ENCODE measurements around the gene CELF1. TPM values are rescaled to one million over a fixed set of nuclear protein-coding genes. Genes with fewer than 3 reads are reported as not detected.
A peak's percentile ranks its signal among the peaks of the same experiment; 100 is the strongest.

The CELF1 gene
- total and polyA plus RNA-seq, 2 experiments from 2014 or later: 59.1 to 84.6 TPM

DNA sequence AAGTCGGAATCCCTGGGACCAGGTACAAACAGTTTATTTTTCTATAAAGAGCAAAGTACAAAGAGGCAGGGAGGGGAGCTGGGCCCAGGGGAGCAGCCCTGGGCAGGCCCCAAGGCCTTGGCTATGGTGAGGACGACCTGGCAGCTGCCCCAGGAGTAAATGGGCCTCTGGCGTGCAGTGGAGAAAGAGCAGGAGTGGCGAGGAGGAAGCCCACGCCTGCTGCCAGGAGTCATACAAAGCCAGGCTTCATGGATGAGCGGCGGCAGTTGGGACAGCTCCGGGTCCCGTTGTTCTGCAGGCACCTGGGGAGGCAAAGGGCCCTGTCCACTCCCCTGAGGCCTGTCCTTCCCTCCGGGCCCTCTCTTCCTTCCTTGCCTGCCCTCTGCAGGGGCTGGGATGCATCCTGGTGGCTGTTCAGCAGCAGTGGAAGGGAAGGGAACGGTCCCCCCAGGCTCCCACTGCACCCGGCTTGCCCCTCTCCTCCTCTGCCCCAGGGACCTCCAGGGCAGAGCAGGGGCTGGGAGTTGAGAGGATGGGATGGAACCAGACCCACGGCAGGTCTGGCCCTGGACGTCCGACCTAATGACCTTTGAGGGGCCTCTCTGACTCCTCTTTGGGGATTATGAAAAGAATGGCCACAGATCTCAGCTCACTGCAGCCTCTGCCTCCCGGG is 115.0 kb downstream of the CELF1 start:
- peaks cover 9% of the 10 kb centered on the region for H3K4me1 ChIP-seq (ENCODE audit: insufficient read depth)
- DNase-seq (ENCODE audit: low spot score): peak; percentile 45
- H3K4me3 ChIP-seq: no peak overlapping the region
- TF ChIP-seq, protein P1, sequence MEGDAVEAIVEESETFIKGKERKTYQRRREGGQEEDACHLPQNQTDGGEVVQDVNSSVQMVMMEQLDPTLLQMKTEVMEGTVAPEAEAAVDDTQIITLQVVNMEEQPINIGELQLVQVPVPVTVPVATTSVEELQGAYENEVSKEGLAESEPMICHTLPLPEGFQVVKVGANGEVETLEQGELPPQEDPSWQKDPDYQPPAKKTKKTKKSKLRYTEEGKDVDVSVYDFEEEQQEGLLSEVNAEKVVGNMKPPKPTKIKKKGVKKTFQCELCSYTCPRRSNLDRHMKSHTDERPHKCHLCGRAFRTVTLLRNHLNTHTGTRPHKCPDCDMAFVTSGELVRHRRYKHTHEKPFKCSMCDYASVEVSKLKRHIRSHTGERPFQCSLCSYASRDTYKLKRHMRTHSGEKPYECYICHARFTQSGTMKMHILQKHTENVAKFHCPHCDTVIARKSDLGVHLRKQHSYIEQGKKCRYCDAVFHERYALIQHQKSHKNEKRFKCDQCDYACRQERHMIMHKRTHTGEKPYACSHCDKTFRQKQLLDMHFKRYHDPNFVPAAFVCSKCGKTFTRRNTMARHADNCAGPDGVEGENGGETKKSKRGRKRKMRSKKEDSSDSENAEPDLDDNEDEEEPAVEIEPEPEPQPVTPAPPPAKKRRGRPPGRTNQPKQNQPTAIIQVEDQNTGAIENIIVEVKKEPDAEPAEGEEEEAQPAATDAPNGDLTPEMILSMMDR (IDR thresholded peaks at IDR 0.05; ENCODE audit: poor library complexity): no peak
- TF ChIP-seq EZH2 (IDR thresholded peaks at IDR 0.05; ENCODE audit: borderline replicate concordance): no peak
- TF ChIP-seq EZH2phosphoT487 (IDR thresholded peaks at IDR 0.05; ENCODE audit: low read depth, severe bottlenecking, unreplicated experiment): no peak
- no peaks in the 10 kb centered on the region for H3K9me3 ChIP-seq (ENCODE audit: low read depth)
- H3K27ac ChIP-seq: peak overlapping the region; percentile 71
- H3K27me3 ChIP-seq: no peaks in the 10 kb centered on the region
- no peak overlapping the region for H2AFZ ChIP-seq
- H4K20me1 ChIP-seq (ENCODE audit: insufficient read depth, poor library complexity, severe bottlenecking): no peaks in the 10 kb centered on the region
- no peaks in the 10 kb centered on the region for H3K79me2 ChIP-seq
- 75% methylated on average over 16 of the region's 16 CpGs for WGBS (ENCODE audit: low lambda C conversion rate, missing lambda C conversion rate)
- H3K9me2 ChIP-seq (replicated peaks; ENCODE audit: insufficient read depth): no peaks in the 10 kb centered on the region
- no peaks in the 10 kb centered on the region for H3K36me3 ChIP-seq (replicated peaks; ENCODE audit: insufficient read depth, low read depth)
- no peak overlapping the region for H3K4me2 ChIP-seq

DNA sequence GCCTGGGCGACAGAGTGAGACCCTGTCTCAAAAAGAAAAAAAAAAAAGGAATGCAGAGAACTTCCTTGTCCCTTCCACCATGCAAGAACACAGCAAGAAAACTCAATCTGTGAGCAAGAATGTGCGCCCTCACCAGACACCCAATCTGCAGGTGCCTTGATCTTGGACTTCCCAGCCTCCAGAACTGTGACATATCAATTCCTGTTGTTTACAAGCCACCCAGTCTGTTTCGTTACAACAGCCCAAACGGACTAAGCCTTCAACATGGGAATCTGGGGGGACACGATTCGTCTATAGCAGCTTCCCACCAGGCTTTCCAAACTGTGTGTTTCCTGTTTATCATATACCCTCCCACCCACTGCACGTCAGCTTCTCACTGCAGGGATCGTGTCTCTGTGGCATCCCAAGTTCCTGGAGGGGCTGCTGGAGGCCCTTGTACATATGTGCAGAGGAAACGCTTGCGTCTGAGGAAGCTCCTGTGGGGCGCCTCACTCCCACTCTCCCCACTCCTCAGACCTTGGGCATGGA is 115.7 kb downstream of the CELF1 start:
- Histone ChIP-seq H3K4me3 (no peak overlapping the region), H3K4me1 (ENCODE audit: insufficient read depth) (peaks cover 9% of the 10 kb centered on the region), H4K20me1 (ENCODE audit: insufficient read depth, poor library complexity, severe bottlenecking) (no peaks in the 10 kb centered on the region), H3K36me3 (replicated peaks; ENCODE audit: insufficient read depth, low read depth) (no peaks in the 10 kb centered on the region), H3K27ac (peak overlapping the region; percentile 71), H3K27me3 (no peaks in the 10 kb centered on the region), H3K9me2 (replicated peaks; ENCODE audit: insufficient read depth) (no peaks in the 10 kb centered on the region), H3K79me2 (no peaks in the 10 kb centered on the region), H3K9me3 (ENCODE audit: low read depth) (no peaks in the 10 kb centered on the region), H3K4me2 (no peak overlapping the region), H2AFZ (no peak overlapping the region)
- WGBS (ENCODE audit: low lambda C conversion rate, missing lambda C conversion rate): 78% methylated on average over 11 of the region's 11 CpGs
- TF ChIP-seq, protein P1 (IDR thresholded peaks at IDR 0.05; ENCODE audit: poor library complexity): no peak
- no peak for TF ChIP-seq EZH2phosphoT487 (IDR thresholded peaks at IDR 0.05; ENCODE audit: low read depth, severe bottlenecking, unreplicated experiment)
- TF ChIP-seq EZH2 (IDR thresholded peaks at IDR 0.05; ENCODE audit: borderline replicate concordance): no peak
- no peak for DNase-seq (ENCODE audit: low spot score)

DNA sequence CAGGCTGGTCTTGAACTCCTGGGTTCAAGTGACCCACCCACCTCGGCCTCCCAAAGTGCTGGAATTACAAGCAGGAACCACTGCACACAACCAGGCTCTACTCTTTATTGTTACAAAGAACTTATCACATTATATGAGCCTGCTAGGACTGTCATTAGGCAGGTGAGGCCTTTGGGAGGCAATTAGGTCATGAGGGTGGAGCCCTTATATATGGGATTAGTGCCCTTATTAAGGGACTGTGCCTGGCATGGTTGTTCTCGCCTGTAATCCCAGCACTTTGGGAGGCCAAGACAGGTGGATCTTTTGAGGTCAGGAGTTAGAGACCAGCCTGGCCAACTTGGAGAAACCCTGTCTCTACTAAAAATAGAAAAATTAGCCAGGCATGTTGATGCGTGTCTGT is 116.2 kb downstream of the CELF1 start:
- TF ChIP-seq EZH2phosphoT487 (IDR thresholded peaks at IDR 0.05; ENCODE audit: low read depth, severe bottlenecking, unreplicated experiment) (no peak), EZH2 (IDR thresholded peaks at IDR 0.05; ENCODE audit: borderline replicate concordance) (no peak)
- TF ChIP-seq, protein P1 (IDR thresholded peaks at IDR 0.05; ENCODE audit: poor library complexity): no peak
- 95% methylated on average over 3 of the region's 3 CpGs for WGBS (ENCODE audit: low lambda C conversion rate, missing lambda C conversion rate)
- H3K9me3 ChIP-seq (ENCODE audit: low read depth): no peaks in the 10 kb centered on the region

More for the DNA sequence above, 116.2 kb downstream of the CELF1 start:
- Histone ChIP-seq H3K27me3 (no peaks in the 10 kb centered on the region), H3K4me1 (ENCODE audit: insufficient read depth) (peaks cover 9% of the 10 kb centered on the region), H3K9me2 (replicated peaks; ENCODE audit: insufficient read depth) (no peaks in the 10 kb centered on the region), H3K4me2 (no peak overlapping the region), H3K4me3 (no peak overlapping the region), H3K27ac (no peak overlapping the region), H3K36me3 (replicated peaks; ENCODE audit: insufficient read depth, low read depth) (no peaks in the 10 kb centered on the region), H3K79me2 (no peaks in the 10 kb centered on the region), H2AFZ (no peak overlapping the region), H4K20me1 (ENCODE audit: insufficient read depth, poor library complexity, severe bottlenecking) (no peaks in the 10 kb centered on the region)
- DNase-seq (ENCODE audit: low spot score): no peak

Data from hepatocyte (in vitro differentiated cells).